A172 (cell line): ENCODE data around the gene ANKLE2. TPM values are rescaled to one million over a fixed set of nuclear protein-coding genes. Genes with fewer than 3 reads are reported as not detected.
"Not testable (repeated sequence)": the region's sequence is repeated elsewhere in the genome, so short reads cannot be mapped to it uniquely, and the experiment has no call there.

Source experiments
- DNase-seq: peaks from one replicate; pipeline ENCODE4 v3.0.0-alpha.2; 2015; ENCODE audit warnings: low spot score
- total RNA-seq: library from RNA; depleted of rRNA; stranded (reverse); fragments of >200 nt; shearing (Covaris generic); gene quantifications from 2 replicates; pipeline ENCODE4 v1.2.3, GENCODE V29; 2014; rRNA removed

Gene ANKLE2
- total RNA-seq: 98.6 and 101 TPM in 2 replicates

GRCh38 chr12:132761032-132761920 lies at the start of gene ANKLE2:
Gene ANKLE2 (minus strand): TSS chr12:132761832. CDS start chr12:132761798, 34 bp downstream.
- peak; percentile 44 for DNase-seq

- DNase-seq: peak; percentile 15
Observed at GRCh38 chr12:132809391-132809790, 47.8 kb upstream of the ANKLE2 start.

- no peak for DNase-seq
Observed at GRCh38 chr12:132807295-132808092, 45.9 kb upstream of the ANKLE2 start.

- DNase-seq: no peak
Observed at GRCh38 chr12:132806857-132807256, 45.2 kb upstream of the ANKLE2 start.

GRCh38 chr12:132804426-132804861 lies 42.8 kb upstream of the ANKLE2 start:
- no peak for DNase-seq

- no peak for DNase-seq
Observed at GRCh38 chr12:132803888-132804287, 42.3 kb upstream of the ANKLE2 start.

GRCh38 chr12:132803125-132803524 lies 41.5 kb upstream of the ANKLE2 start:
- DNase-seq: no peak

- no peak for DNase-seq
Observed at GRCh38 chr12:132801741-132802140, 40.1 kb upstream of the ANKLE2 start.

GRCh38 chr12:132798836-132799235 lies 37.2 kb upstream of the ANKLE2 start:
- no peak for DNase-seq

- no peak for DNase-seq
Observed at GRCh38 chr12:132797820-132798570, 36.4 kb upstream of the ANKLE2 start.

- no peak for DNase-seq
Observed at GRCh38 chr12:132795847-132796246, 34.2 kb upstream of the ANKLE2 start.

GRCh38 chr12:132791940-132792339 lies 30.3 kb upstream of the ANKLE2 start:
- DNase-seq: not testable (repeated sequence)

GRCh38 chr12:132789099-132789471 lies 27.5 kb upstream of the ANKLE2 start:
- DNase-seq: no peak

GRCh38 chr12:132788375-132789098 lies 26.9 kb upstream of the ANKLE2 start:
- DNase-seq: no peak

- DNase-seq: no peak
Observed at GRCh38 chr12:132787877-132788276, 26.2 kb upstream of the ANKLE2 start.

- no peak for DNase-seq
Observed at GRCh38 chr12:132786192-132786591, 24.6 kb upstream of the ANKLE2 start.

GRCh38 chr12:132784580-132784979 lies 22.9 kb upstream of the ANKLE2 start:
- no peak for DNase-seq

- DNase-seq: no peak
Observed at GRCh38 chr12:132783917-132784531, 22.4 kb upstream of the ANKLE2 start.

GRCh38 chr12:132781938-132782337 lies 20.3 kb upstream of the ANKLE2 start:
- no peak for DNase-seq

GRCh38 chr12:132779781-132780353 lies 18.2 kb upstream of the ANKLE2 start:
- no peak for DNase-seq
